Measurements from ENCODE around the gene SELENBP1. TPM values are rescaled to one million over a fixed set of nuclear protein-coding genes. Genes with fewer than 3 reads are reported as not detected.
"Not testable (repeated sequence)": the region's sequence is repeated elsewhere in the genome, so short reads cannot be mapped to it uniquely, and the experiment has no call there.

SELENBP1 gene
- total and polyA plus RNA-seq, 7 donors: 12.7 to 89.2 (median 41.2) TPM

DNA sequence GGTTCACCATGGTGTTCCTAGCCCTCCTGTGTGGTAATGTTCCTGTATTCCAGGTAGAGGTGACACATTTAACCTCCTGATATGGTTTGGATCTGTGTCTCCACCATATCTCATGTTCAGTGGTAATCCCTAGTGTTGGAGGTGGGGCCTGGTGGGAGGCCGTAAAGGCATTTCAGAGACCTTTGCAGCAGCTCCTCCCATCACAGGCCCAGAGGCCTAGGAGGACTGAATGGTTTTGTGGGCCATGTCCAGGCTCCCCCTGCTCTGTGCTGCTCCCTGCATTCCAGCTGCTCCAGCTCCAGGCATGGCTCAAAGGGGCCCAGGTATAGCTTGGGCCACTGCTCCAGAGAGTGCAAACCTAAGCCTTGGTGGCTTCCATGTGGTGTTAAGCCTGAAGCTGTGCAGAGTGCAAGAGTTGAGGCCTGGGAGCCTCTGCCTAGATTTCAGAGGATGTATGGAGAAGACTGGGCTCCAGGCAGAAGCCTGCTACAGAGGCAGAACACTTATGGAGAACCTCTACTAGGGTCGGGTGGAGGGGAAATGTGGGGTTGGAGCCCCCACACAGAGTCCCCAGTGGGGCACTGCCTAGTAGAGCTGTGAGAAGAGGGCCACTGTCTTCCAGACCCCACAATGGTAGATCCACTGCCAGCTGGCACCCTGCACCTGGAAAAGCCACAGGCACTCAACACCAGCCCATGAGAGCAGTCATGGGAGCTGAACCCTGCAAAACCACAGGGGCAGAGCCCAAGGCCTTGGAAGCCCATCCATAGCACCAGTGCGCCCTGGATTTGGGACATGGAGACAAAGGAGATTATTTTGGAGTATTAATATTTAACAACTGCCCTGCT, 10.0 kb downstream of the SELENBP1 start:
- Histone ChIP-seq H3K27me3 (ENCODE audit: insufficient read depth in 3 of 3, low read length in 2 of 3) (no peaks in the 10 kb centered on the region), H3K9me3 (no peaks in the 10 kb centered on the region), H3K4me1 (peaks cover under 1% of the 10 kb centered on the region), H3K27ac (no peak overlapping the region), H3K36me3 (ENCODE audit: insufficient read depth in 1 of 2, low read depth in 1 of 2) (peaks cover 2 to 38% of the 10 kb centered on the region in 2 donors), H3K4me3 (no peak overlapping the region)
- WGBS, 3 donors: 92 to 98% (median 93%) methylated on average over 3 of the region's 3 CpGs
- DNase-seq: no peak
- TF ChIP-seq, protein P1, sequence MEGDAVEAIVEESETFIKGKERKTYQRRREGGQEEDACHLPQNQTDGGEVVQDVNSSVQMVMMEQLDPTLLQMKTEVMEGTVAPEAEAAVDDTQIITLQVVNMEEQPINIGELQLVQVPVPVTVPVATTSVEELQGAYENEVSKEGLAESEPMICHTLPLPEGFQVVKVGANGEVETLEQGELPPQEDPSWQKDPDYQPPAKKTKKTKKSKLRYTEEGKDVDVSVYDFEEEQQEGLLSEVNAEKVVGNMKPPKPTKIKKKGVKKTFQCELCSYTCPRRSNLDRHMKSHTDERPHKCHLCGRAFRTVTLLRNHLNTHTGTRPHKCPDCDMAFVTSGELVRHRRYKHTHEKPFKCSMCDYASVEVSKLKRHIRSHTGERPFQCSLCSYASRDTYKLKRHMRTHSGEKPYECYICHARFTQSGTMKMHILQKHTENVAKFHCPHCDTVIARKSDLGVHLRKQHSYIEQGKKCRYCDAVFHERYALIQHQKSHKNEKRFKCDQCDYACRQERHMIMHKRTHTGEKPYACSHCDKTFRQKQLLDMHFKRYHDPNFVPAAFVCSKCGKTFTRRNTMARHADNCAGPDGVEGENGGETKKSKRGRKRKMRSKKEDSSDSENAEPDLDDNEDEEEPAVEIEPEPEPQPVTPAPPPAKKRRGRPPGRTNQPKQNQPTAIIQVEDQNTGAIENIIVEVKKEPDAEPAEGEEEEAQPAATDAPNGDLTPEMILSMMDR (IDR thresholded peaks at IDR 0.05): no peak
- no peak for ATAC-seq
- intact Hi-C loops (cut with DNase I): no loop called here

DNA sequence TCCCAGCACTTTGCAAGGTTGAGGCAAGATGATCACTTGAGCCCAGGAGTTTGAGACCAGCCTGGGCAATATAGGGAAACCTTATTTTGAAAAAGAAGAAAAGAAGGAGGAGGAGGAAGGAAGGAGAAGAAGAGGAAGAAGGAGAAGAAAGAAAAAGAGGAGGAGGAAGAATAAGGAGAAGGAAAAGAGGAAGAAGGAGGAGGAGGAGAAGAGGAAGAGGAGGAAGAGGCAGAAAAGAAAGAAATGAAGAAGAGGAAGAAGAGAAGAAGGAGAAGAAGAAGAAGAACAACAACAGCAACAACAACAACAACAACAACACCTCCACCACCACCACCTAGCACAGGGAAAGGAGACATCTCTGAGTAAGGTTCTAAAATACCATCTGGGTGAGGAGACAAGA, 10.6 kb downstream of the SELENBP1 start:
- intact Hi-C loops (cut with DNase I): no loop called here
- no peak overlapping the region for H3K4me3 ChIP-seq
- H3K9me3 ChIP-seq: no peaks in the 10 kb centered on the region
- H3K4me1 ChIP-seq: no peaks in the 10 kb centered on the region
- ATAC-seq: no peak
- no peak overlapping the region for H3K27ac ChIP-seq
- no peak for DNase-seq
- TF ChIP-seq, protein P1 (IDR thresholded peaks at IDR 0.05): no peak
- H3K36me3 ChIP-seq (ENCODE audit: insufficient read depth in 1 of 2, low read depth in 1 of 2): peaks cover 2 to 36% of the 10 kb centered on the region in 2 donors
- no peaks in the 10 kb centered on the region for H3K27me3 ChIP-seq (ENCODE audit: insufficient read depth in 3 of 3, low read length in 2 of 3)

DNA sequence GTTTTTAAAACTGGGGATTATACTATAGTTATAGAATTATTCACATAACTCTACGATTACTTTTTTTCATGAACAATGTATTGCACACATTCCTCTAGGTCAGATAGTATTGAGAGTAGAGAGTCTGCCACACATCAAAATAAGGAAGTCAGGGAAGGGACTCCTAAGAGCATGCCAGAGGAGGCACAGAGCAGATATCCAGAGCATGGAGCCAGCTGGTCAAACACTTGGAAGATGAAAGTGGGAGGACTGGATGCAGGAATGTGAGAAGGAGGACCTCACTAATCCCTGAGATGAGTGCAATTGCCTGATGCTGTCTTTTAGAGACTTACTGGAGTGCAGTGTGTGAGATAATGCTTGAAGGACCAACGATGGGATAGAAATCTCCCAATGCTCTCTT, 15.8 kb downstream of the SELENBP1 start:
- intact Hi-C loops (cut with DNase I): no loop called here
- no peaks in the 10 kb centered on the region for H3K4me1 ChIP-seq
- WGBS, 3 donors: 41 to 52% (median 49%) methylated on average over 2 of the region's 2 CpGs

DNA sequence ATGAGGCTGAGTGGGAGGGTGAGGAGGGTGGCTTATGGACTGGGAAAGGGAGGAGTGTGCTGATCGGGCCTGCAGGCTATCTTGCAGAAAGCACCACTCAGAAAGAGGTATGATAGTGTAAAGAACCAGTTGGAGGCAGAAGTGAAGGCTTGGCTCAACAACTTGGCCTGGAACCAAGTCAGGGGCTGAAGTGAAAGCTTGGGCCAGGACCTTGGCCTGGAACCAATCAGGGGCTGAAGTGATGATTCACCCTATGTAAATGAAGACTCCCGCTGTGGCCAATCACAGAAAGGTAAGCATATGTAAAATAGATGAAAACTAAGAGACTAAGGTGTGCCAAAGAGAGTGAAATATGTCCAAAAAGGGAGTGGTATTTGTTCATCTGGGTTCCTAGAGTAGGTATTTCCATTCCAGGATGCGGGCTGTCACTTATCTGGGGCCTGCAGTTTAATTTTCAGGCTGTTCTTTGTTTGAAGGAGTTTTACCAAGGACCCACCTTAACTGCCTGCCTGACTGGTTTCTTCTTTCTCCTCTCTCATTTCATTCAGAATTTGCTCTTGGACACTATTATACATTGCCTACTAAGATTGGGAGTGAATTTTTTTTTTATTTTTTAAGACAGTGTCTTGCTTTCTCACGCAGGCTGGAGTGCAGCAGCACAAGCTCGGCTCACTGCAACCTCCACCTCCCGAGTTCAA, 20.3 kb downstream of the SELENBP1 start:
- Histone ChIP-seq H3K4me3 (no peak overlapping the region), H3K27ac (no peak overlapping the region), H3K27me3 (ENCODE audit: insufficient read depth in 3 of 3, low read length in 2 of 3) (no peaks in the 10 kb centered on the region), H3K9me3 (peaks cover 5% of the 10 kb centered on the region), H3K36me3 (ENCODE audit: insufficient read depth in 1 of 2, low read depth in 1 of 2) (no peaks in the 10 kb centered on the region), H3K4me1 (peaks cover 7% of the 10 kb centered on the region)
- no peak for DNase-seq
- intact Hi-C loops (cut with DNase I): no loop called here
- no peak for ATAC-seq
- 89 to 94% (median 94%) methylated on average over 6 of the region's 6 CpGs for WGBS, 3 donors
- TF ChIP-seq, protein P1 (IDR thresholded peaks at IDR 0.05): no peak

More for the DNA sequence above, 15.8 kb downstream of the SELENBP1 start:
- ATAC-seq (no peak), DNase-seq (no peak)
- Histone ChIP-seq H3K27me3 (ENCODE audit: insufficient read depth in 3 of 3, low read length in 2 of 3) (no peaks in the 10 kb centered on the region), H3K4me3 (no peak overlapping the region), H3K9me3 (no peaks in the 10 kb centered on the region), H3K27ac (no peak overlapping the region), H3K36me3 (ENCODE audit: insufficient read depth in 1 of 2, low read depth in 1 of 2) (no peaks in the 10 kb centered on the region)
- TF ChIP-seq, protein P1 (IDR thresholded peaks at IDR 0.05): no peak

DNA sequence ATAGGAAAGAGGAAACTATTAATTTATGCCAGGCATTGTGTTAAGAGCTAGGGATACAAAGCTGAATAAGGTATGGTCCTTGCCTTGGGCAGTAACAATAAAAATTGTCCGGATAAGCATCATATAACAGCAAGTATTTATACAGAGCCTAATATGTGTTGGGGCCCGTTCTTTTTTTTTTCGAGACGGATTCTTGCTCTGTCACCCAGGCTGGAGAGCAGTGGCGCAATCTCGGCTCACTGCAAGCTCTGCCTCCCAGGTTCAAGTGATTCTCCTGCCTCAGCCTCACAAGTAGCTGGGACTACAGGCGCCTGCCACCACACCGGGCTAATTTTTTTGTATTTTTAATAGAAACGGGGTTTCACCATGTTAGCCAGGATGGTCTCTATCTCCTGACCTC, 22.2 kb downstream of the SELENBP1 start:
- intact Hi-C loops (cut with DNase I); H3K4me3 ChIP-seq; H3K27me3 ChIP-seq (ENCODE audit: insufficient read depth in 3 of 3, low read length in 2 of 3); ATAC-seq; H3K36me3 ChIP-seq (ENCODE audit: insufficient read depth in 1 of 2, low read depth in 1 of 2); DNase-seq; H3K9me3 ChIP-seq; H3K27ac ChIP-seq: not testable (repeated sequence)
- H3K4me1 ChIP-seq: peaks cover 16% of the 10 kb centered on the region
- WGBS, 3 donors: 94 to 95% (median 94%) methylated on average over 9 of the region's 9 CpGs
